Stimulated activated CD4-positive, alpha-beta T cell treated with anti-CD3 and anti-CD28 coated beads, TNF-alpha, amount 100 ng/mL, for 1 hour (primary cell): ENCODE results near the gene COL4A3.

Experiments
- DNase-seq, 3 donors: peaks; one replicate each; pipeline ENCODE4 v3.0.0-alpha.2; 2020; ENCODE audit warnings: low read depth in 3 of 3, low spot score in 1 of 3

COL4A3 gene

GRCh38 chr2:227163998-227164762 lies at the start of gene COL4A3, which contains the start of gene COL4A4:
TSS of gene COL4A3 (plus strand) at chr2:227164624. CDS start at chr2:227164727, 103 bp downstream.
TSS of gene COL4A4 (minus strand) at chr2:227164205. CDS start at chr2:227147483, 16,722 bp downstream.
- no peak for DNase-seq

DNA sequence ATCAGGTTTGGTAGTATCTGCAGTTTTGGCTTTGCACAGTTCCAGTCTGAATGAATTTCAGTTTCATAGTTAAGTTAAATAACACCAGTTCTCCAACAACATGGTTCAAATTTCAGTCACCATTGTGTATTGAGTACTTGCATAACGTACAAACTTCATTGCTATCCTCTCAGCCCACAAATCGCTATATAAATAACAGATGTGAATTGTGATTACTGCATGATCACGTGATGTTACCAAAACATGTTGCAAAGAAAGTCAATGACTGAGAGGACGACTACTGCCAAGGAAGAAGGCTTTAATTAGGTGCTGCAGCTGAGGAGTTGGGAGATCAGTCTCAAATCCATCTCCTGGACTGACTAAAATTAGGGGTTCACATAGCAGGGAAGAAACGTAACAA lies 48.7 kb upstream of the COL4A3 start:
- DNase-seq, result no peak

GRCh38 chr2:227117027-227117426 lies 47.4 kb upstream of the COL4A3 start:
- DNase-seq, result no peak

- no peak for DNase-seq
Measured at GRCh38 chr2:227117852-227118251, 46.6 kb upstream of the COL4A3 start.

- no peak for DNase-seq
Measured at GRCh38 chr2:227118353-227118752, 46.1 kb upstream of the COL4A3 start.

GRCh38 chr2:227123697-227124096 lies 40.7 kb upstream of the COL4A3 start:
- no peak for DNase-seq

- DNase-seq, result no peak
Measured at GRCh38 chr2:227124811-227125210, 39.6 kb upstream of the COL4A3 start.

DNA sequence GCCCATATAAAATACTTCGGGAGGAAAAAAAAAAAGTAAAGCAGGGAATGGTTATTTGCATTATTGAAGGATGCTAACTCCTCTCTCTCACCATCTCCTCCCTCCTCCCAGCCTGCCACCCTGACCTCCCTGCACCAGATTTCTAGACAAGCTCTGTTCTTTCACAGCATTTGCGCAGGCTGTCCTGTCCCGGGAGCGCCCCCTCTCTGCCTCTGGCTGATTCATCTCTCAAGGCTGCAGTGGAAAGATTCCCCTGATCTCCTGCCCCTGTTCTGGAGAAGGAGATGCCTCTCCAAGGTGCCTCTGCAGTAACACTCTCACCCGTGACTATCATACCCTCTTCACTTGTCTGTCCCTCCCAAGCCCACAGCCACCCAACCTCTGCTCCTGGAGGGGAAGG lies 38.9 kb upstream of the COL4A3 start:
- no peak for DNase-seq

- DNase-seq, result no peak
Measured at GRCh38 chr2:227127201-227127600, 37.2 kb upstream of the COL4A3 start.

DNA sequence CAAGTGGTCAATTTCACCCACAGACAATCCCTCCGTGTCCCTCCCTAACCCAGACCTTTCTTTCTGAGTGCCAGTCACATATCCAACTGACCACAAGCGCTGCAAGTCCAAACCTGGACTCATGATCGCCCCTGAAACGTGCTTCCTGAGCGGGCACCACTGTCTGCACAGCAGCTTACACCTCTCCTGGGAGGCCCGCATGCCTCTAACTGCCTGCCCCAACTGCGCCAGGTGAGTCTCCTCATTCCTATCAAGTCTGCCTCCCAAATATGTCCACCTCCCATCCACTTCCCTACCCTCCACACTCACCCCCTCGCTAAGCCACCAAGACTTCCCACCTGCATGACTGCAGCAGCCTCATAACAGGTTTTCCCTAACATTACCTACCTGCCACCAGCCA lies 33.8 kb upstream of the COL4A3 start:
- DNase-seq, result no peak

DNA sequence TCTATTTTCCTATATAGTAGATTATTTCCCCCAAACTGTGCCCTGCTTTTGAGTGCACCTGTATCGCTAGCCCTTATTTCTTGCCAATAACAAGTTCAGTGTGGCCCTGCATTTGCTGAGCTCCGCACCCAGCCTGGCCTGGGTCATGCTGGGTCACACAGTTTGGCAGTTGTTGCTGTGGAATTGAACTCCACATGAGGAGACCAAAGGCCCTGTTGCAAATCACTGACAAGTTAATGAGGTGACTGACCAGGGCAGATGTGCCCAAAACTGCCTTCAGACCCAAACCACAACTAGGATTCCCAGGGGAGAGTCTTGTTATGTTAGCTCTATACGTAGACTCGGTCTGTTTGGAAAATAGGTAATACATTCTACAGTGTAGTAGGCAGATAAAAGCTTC lies 31.4 kb upstream of the COL4A3 start:
- no peak for DNase-seq

GRCh38 chr2:227134591-227134990 lies 29.8 kb upstream of the COL4A3 start:
- DNase-seq, result no peak

DNA sequence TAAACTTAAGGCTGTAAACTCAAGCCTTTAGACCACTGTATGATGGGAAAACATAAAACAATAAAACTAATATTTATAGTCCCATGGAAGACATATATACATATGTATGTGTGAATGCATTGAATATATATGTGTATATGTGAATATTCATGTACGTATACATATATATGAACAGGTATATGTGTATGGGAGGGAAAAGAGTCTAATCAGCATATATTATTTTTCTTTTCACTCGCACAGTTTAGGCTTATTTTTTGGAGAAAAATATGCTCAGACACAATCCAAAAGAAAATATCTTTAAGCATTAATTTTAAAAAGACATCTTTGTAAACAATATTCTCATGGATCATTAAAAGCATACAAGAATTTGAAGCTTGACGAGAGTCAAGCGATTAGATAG lies 23.1 kb upstream of the COL4A3 start:
- no peak for DNase-seq

DNA sequence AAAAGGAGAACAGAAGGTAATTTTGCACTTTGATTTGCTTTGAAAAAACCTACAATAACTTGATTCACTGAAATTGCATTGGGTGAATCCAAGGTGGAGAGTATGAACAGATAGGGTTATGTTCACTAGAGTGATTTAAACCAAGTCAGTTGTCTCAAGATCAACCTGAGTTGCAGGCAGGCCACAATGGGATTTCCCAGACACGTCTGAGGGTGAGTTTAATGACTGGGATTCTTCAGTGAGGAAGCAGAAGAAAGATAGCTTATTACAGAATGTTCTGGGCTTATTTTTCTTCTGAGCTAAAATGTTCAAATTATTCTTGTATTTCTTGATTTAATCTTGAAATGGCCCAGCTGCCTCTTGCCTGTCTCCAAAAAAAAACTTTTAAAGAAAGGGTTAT lies 20.5 kb upstream of the COL4A3 start:
- no peak for DNase-seq

- DNase-seq, result no peak
Measured at GRCh38 chr2:227146456-227146855, 18.0 kb upstream of the COL4A3 start.

GRCh38 chr2:227147023-227147422 lies 17.4 kb upstream of the COL4A3 start:
- no peak for DNase-seq

DNA sequence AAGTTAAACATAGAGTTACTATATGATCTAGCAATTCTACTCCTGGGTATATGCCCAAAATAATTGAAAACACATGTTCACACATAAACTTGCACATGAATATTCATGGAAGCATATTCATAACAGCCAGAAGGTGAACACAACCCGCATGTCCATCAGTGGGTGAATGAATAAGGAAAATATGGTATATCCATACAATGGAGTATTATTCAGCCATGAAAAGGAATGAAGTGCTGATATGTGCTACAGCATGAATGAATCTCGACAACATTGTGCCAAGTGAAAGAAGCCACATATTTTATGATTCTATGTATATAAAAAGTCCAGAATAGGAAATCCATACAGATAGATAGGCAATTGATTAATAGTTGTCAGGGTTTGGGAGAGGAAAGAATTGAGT lies 16.3 kb upstream of the COL4A3 start:
- no peak for DNase-seq

GRCh38 chr2:227150222-227150936 lies 14.0 kb upstream of the COL4A3 start:
- no peak for DNase-seq

DNA sequence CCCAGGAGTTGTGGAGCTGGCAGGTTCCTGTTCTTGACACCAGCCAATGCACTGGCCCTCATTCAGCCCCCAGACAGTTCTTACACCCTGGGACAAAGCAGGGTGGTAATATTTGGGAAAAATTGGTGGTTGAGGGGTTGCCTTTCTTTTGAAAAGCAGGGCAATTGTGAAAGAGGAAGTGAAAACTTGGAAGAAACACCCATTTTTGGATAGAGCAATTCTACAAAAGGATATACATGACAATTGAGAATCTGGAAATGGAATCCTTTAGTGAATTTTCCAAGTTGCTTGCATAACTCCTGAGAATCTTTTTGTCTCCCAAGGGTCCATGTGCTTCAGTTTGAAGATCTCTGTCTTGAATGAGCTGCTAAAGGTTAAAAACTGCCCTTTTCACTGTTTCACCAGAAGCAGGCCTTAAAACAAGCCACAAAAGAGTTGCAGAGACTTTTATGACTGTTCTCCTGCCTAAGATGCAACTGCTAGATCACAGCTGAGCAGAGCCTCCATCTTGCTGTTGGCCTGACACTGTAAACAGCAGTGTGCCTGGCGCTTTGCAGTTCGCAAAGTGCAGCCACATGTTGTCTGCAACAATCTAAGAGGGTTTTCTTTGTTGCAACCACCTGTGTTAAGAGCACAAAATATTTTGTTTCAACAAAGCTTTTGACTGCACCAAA lies 12.2 kb upstream of the COL4A3 start:
- no peak for DNase-seq

DNA sequence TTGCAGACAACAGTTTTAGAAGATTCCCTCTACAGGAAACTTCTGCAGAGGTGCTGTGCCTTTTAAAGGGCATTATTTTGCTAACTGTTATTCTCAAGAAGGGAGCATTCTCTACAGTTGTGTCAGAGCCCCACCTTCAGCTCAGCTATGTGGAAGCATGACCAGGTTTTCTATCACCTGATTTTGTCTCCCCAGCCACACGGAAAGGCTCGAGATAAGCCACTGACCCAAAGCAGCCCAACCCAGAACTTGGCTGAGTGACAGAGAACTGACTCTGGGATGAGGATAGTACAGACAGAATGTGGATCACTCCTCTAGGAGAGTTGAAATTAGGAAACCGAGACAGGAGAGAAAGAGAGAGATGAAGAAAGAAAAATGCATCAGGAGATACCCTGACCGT lies 11.1 kb upstream of the COL4A3 start:
- DNase-seq, result no peak

GRCh38 chr2:227153758-227154486 lies 10.5 kb upstream of the COL4A3 start:
- no peak for DNase-seq
